Renal cortex interstitium (tissue), 11 donors: ENCODE measurements around the gene LACTB. TPM values are rescaled to one million over a fixed set of nuclear protein-coding genes. Genes with fewer than 3 reads are reported as not detected.
A peak's percentile ranks its signal among the peaks of the same experiment; 100 is the strongest.

Source experiments
- DNase-seq, 11 donors: peaks; one replicate each; pipeline ENCODE4 v3.0.0-alpha.2; 2013; ENCODE audit warnings: low read depth in 9 of 11, low spot score in 4 of 11; ENCODE audit errors: extremely low read depth in 1 of 11
- polyA plus RNA-seq, 3 donors: library from polyadenylated mRNA; unstranded; fragments of 120-200 nt; gene quantifications; one replicate each; pipeline ENCODE4 v1.2.1, GENCODE V29; 2013; ENCODE audit not compliant: insufficient read length in 3 of 3

The LACTB gene
- polyA plus RNA-seq, 3 donors, result 16.5 to 20.0 (median 16.9) TPM

GRCh38 chr15:63157118-63157843, 35.6 kb downstream of the LACTB start, which contains the start of gene RPS27L:
Gene RPS27L (minus strand): TSS chr15:63157477. CDS start chr15:63157405, 72 bp downstream.
- DNase-seq, result peak; percentile 80 to 93 (median 87)

- peak in 10 of 11 donors; percentile 57 to 82 (median 70) for DNase-seq
These were observed 36.3 kb downstream of the LACTB start for GRCh38 chr15:63157891-63158431.

GRCh38 chr15:63160638-63161037, 39.0 kb downstream of the LACTB start:
- DNase-seq, result no peak

GRCh38 chr15:63163217-63163616, 41.6 kb downstream of the LACTB start:
- no peak for DNase-seq

GRCh38 chr15:63165166-63165859, 43.7 kb downstream of the LACTB start:
- no peak for DNase-seq

- DNase-seq, result no peak
These were observed 44.6 kb downstream of the LACTB start for GRCh38 chr15:63166219-63166618.

- DNase-seq, result no peak
These were observed 48.1 kb downstream of the LACTB start for GRCh38 chr15:63169788-63170187.

GRCh38 chr15:63172376-63172775, 50.7 kb downstream of the LACTB start:
- no peak for DNase-seq

GRCh38 chr15:63172851-63173451, 51.3 kb downstream of the LACTB start:
- DNase-seq, result no peak

- no peak for DNase-seq
These were observed 54.6 kb downstream of the LACTB start for GRCh38 chr15:63176302-63176701.

- no peak for DNase-seq
These were observed 56.4 kb downstream of the LACTB start for GRCh38 chr15:63178034-63178433.

GRCh38 chr15:63180746-63181145, 59.1 kb downstream of the LACTB start:
- no peak for DNase-seq

GRCh38 chr15:63181648-63182047, 60.0 kb downstream of the LACTB start:
- no peak for DNase-seq

GRCh38 chr15:63185206-63185605, 63.5 kb downstream of the LACTB start:
- no peak for DNase-seq

- no peak for DNase-seq
These were observed 64.4 kb downstream of the LACTB start for GRCh38 chr15:63186065-63186464.

GRCh38 chr15:63187589-63188226, 66.0 kb downstream of the LACTB start:
- no peak for DNase-seq

GRCh38 chr15:63188247-63188925, 66.7 kb downstream of the LACTB start:
- no peak for DNase-seq

- DNase-seq, result peak; percentile 81 to 97 (median 94)
These were observed 67.5 kb downstream of the LACTB start, which contains the start of gene RAB8B for GRCh38 chr15:63188926-63189871. Gene RAB8B (plus strand): TSS chr15:63189606. CDS start chr15:63189625, 19 bp downstream.
